Cardiac septum (tissue), 1 donor: ENCODE measurements around the gene GMPPB. TPM values are rescaled to one million over a fixed set of nuclear protein-coding genes. Genes with fewer than 3 reads are reported as not detected.

Source experiments
- DNase-seq: peaks from one replicate; pipeline ENCODE4 v3.0.0-alpha.2; 2020; ENCODE audit warnings: low spot score
- intact Hi-C: fragments of 100-400 bp; cut with DNase I; formaldehyde crosslinking; loops from one replicate; pipeline ENCODE4 v1.14.0; 2022
- total RNA-seq: library from RNA; stranded (reverse); fragmentation: NEBNext Ultra II Directional; extraction: Animal tissue kit (Norgen Biotek cat#: 25700); gene quantifications from one replicate; pipeline ENCODE4 v1.2.1, GENCODE V29; 2021
- donor health status: DM: no; HTN: no; CAD: no.

The GMPPB gene
- total RNA-seq, 1 donor from 2014 or later: 19.5 TPM

- intact Hi-C loops: no loop called here
- DNase-seq: peak; percentile 53
Observed at GRCh38 chr3:49716691-49717210, 7.0 kb downstream of the GMPPB start.

GRCh38 chr3:49716169-49716568, 7.6 kb downstream of the GMPPB start:
- intact Hi-C loops: no loop called here

GRCh38 chr3:49715611-49716121, 8.1 kb downstream of the GMPPB start:
- no peak for DNase-seq

More at GRCh38 chr3:49716169-49716568, 7.6 kb downstream of the GMPPB start:
- no peak for DNase-seq

GRCh38 chr3:49714728-49715550, 8.8 kb downstream of the GMPPB start:
- intact Hi-C loops: no loop called here
- no peak for DNase-seq

More at GRCh38 chr3:49715611-49716121, 8.1 kb downstream of the GMPPB start:
- intact Hi-C loops: no loop called here

- DNase-seq: no peak
- intact Hi-C loops: no loop called here
Observed at GRCh38 chr3:49713336-49714105, 10.2 kb downstream of the GMPPB start.

GRCh38 chr3:49712631-49713317, 11.0 kb downstream of the GMPPB start:
- intact Hi-C loops: no loop called here

GRCh38 chr3:49712166-49712565, 11.6 kb downstream of the GMPPB start:
- no peak for DNase-seq

More at GRCh38 chr3:49712631-49713317, 11.0 kb downstream of the GMPPB start:
- no peak for DNase-seq

GRCh38 chr3:49711489-49711888, 12.3 kb downstream of the GMPPB start:
- DNase-seq: no peak
- intact Hi-C loops: no loop called here

More at GRCh38 chr3:49712166-49712565, 11.6 kb downstream of the GMPPB start:
- intact Hi-C loops: no loop called here

GRCh38 chr3:49709852-49710251, 13.9 kb downstream of the GMPPB start:
- no peak for DNase-seq

GRCh38 chr3:49707113-49707480, 16.7 kb downstream of the GMPPB start:
- no peak for DNase-seq

More at GRCh38 chr3:49709852-49710251, 13.9 kb downstream of the GMPPB start:
- intact Hi-C loops: no loop called here

GRCh38 chr3:49706456-49707112, 17.2 kb downstream of the GMPPB start:
- intact Hi-C loops: no loop called here
- no peak for DNase-seq

More at GRCh38 chr3:49707113-49707480, 16.7 kb downstream of the GMPPB start:
- intact Hi-C loops: no loop called here

- DNase-seq: no peak
- intact Hi-C loops: no loop called here
Observed at GRCh38 chr3:49705390-49705960, 18.3 kb downstream of the GMPPB start.

- intact Hi-C loops: loop anchor here (5.0 kb wide), 1 partner anchor 133 kb away; no protein-coding TSS in a partner anchor
- DNase-seq: no peak
Observed at GRCh38 chr3:49704629-49705028, 19.1 kb downstream of the GMPPB start.

- intact Hi-C loops: loop anchor here (5.0 kb wide), 1 partner anchor 133 kb away; no protein-coding TSS in a partner anchor
- DNase-seq: no peak
Observed at GRCh38 chr3:49703956-49704355, 19.8 kb downstream of the GMPPB start.

- DNase-seq: no peak
- intact Hi-C loops: loop anchor here (5.0 kb wide), 1 partner anchor 134 kb away; no protein-coding TSS in a partner anchor
Observed at GRCh38 chr3:49703443-49703927, 20.3 kb downstream of the GMPPB start.

GRCh38 chr3:49702672-49703071, 21.1 kb downstream of the GMPPB start:
- DNase-seq: no peak
- intact Hi-C loops: loop anchor here (5.0 kb wide), 1 partner anchor 135 kb away; no protein-coding TSS in a partner anchor

GRCh38 chr3:49701388-49702077, 22.2 kb downstream of the GMPPB start:
- DNase-seq: no peak
- intact Hi-C loops: loop anchor here (5.0 kb wide), 1 partner anchor 136 kb away; no protein-coding TSS in a partner anchor
